Myocyte (in vitro differentiated cells): ENCODE results near the gene FBLL1. TPM values are rescaled to one million over a fixed set of nuclear protein-coding genes. Genes with fewer than 3 reads are reported as not detected.
"Not testable (repeated sequence)": the region's sequence is repeated elsewhere in the genome, so short reads cannot be mapped to it uniquely, and the experiment has no call there.

Experiments
- DNase-seq: peaks from one replicate; pipeline ENCODE4 v3.0.0-alpha.2; 2012; ENCODE audit warnings: low read depth
- polyA plus RNA-seq: library from polyadenylated mRNA; unstranded; fragments of >200 nt; gene quantifications from one replicate; pipeline ENCODE4 v1.2.1, GENCODE V29; 2012; ENCODE audit warnings: missing spikeins
- total RNA-seq: library from RNA; depleted of rRNA; stranded (reverse); fragments of >200 nt; gene quantifications from 2 replicates; pipeline ENCODE4 v1.2.3, GENCODE V29; 2014

The FBLL1 gene
- total RNA-seq: 1.0 and 1.4 TPM in 2 replicates
- 3.3 TPM for polyA plus RNA-seq

DNA sequence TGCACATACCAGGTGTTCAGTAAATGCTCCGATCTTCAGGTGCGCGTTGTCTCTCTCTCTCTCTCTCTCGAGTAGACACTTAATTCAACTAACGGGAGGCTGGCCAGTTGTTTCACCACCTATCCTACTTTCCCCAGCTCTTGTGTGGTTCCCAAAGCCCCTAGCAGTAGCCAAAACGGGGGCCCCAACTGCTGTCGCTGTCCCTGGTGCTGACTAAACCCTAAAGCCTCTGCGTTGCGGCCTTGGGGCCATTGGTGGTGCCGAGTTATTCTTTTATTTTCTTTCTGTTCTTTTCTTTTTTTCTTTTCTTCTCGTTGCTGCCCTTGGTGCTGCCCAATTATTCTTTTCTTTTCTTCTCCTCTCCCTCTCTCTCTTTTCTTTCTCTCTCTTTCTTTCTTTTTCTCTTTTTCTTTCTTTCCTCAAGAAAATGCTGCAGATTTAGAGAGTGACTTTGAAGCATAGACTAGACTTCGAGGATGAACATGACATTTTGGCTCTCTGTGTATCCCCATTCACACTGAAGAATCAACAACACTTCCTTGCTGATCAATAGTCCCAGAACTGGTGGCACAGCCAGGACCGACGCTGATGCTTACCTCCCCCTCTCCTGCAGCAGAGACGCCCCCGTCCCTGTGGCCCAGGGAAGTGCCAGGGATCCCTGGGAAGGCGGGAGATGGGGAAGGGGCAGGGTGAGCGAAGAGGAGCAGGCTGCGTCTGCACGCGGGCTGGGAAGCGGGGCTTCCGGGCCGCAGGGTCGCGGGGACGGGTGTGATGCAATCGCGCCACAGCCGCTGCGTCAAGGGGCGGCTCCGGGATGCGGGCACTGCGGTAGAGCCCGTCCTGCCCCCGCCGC, at the start of gene FBLL1:
Gene FBLL1 (plus strand): TSS at position 785 of the 853 bp plus-strand sequence. CDS start 200 bp downstream, outside the sequence.
- DNase-seq: peak; percentile 43

GRCh38 chr5:168480601-168481000, 48.5 kb upstream of the FBLL1 start:
- no peak for DNase-seq

- peak; percentile 12 for DNase-seq
Measured at GRCh38 chr5:168481330-168481788, 47.7 kb upstream of the FBLL1 start.

GRCh38 chr5:168482361-168482760, 46.7 kb upstream of the FBLL1 start:
- no peak for DNase-seq

- peak; percentile 94 for DNase-seq
Measured at GRCh38 chr5:168486136-168486879, 42.8 kb upstream of the FBLL1 start, which contains the start of gene RARS1. RARS1 (plus strand) TSS chr5:168486471; CDS start chr5:168486499, 28 bp downstream.

DNA sequence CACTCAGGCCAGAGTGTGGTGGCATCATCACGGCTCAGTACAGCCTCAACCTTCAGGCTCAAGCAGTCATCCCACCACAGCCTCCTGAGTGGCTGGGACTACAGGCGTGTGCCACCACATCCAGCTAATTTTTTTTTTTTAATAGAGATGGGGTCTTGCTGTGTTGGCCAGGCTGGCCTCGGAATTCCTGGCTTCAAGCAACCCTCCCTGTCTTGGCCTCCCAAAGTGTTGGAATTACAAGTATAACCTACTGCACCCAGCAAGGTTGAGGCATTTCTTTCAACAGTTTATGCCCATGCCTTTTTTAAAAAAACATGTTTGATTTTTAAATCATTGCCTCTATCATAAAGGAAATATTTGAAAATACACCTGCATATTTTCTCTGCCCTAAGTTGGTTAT, 40.0 kb upstream of the FBLL1 start:
- no peak for DNase-seq

DNA sequence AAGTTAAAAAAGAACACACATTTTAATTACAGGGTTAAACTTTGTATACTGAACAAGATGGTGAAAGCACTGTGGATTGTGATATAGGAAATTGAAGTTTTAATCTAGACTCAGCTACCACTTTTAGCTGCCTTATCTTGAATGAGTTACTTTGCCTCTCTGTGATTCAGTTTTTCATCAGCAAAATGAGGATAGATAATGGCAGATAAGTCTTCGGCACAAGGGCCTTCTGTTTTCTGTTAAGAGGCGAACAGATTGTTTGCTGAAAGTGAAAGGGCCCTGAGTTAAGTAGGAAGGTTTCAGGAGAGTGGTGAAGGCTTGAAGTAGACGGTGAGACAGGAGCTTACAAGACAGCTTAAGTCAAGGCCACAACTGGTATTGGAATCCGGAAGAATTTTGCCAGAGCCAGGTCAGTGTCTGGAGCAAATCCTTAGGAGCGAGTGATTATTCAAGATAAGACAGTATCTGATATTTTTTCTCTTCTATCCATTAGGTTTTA, 35.0 kb upstream of the FBLL1 start:
- DNase-seq: no peak

DNA sequence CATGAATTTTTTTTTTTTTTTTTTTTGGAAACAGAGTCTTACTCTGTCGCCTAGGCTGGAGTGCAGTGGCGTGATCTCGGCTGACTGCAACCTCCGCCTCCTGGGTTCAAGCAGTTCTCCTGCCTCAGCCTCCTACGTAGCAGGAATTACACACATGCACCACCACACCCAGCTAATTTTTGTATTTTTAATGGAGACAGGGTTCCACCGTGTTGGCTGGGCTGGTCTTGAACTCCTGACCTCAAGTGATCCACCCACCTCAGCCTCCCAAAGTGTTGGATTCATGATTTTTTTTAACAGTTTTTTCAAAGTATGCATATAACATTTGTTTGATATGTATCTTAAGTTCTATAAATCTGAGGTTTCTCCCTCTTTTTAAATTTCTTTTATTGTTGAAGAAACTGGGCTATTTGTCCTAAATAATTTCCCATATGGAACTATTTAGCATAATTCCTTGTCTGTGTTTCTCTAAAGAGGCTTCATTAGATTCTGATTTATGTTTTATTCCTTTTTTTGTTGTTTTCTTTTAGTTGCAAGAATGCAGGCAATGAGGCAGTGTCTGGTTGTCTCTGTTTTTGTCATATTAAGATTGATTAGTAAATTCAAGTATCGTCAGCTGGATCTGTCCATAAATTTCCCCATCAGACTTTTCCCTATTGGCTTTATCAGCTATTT, 26.4 kb upstream of the FBLL1 start:
- no peak for DNase-seq

DNA sequence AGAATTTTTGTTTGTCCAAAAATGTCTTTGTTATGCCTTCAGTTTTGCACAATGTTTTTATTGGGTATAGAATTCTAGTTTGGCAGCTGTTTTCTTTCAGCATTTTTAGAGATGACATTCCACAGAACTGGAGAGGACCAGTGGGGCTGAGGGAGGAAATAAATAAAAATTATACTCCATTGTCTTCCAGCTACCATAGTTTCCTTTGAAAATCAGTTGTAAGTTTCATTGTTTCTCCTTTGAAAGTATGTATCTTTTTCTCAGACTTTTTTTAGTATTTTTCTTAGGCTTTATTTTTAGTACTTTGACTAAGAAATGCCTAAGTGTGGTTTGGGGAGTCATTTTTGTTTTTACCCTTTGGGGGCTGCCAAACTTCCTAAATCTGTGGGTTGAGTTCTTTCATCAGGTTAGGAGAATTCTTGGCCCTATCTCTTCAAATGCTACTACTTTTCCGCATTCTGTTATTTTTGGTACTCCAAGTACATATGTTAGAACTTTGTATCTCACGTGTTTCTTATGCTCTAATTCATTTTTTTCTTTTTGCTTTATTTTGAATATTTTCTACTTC, 15.2 kb upstream of the FBLL1 start:
- DNase-seq: no peak

GRCh38 chr5:168525856-168526255, 3.2 kb upstream of the FBLL1 start:
- DNase-seq: no peak

GRCh38 chr5:168527756-168528295, 1.3 kb upstream of the FBLL1 start:
- DNase-seq: no peak

DNA sequence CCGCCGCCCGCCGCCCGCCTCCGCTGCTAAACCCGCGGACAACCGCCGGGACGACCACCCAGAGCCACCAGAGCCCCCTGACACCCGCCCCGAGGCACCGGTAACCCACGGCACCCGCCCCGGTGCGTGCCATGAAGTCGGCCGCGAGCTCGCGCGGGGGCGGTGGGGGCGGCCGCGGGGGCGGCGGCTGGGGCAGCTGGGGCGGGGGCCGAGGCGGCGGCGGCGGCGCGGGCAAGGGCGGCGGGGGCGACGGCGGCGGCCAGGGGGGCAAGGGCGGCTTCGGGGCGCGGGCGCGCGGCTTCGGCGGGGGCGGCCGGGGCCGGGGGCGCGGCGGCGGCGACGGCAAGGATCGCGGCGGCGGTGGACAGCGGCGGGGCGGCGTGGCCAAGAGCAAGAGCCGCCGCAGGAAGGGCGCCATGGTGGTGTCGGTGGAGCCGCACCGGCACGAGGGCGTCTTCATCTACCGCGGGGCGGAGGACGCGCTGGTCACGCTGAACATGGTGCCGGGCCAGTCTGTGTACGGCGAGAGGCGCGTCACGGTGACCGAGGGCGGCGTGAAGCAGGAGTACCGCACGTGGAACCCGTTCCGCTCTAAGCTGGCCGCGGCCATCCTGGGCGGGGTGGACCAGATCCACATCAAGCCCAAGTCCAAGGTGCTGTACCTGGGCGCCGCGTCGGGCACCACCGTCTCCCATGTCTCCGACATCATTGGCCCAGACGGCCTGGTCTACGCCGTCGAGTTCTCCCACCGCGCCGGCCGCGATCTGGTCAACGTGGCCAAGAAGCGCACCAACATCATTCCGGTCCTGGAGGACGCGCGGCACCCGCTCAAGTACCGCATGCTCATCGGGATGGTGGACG, 499 bp downstream of the FBLL1 start:
- no peak for DNase-seq

GRCh38 chr5:168530621-168531150, 1.6 kb downstream of the FBLL1 start:
- DNase-seq: no peak

GRCh38 chr5:168531191-168531590, 2.1 kb downstream of the FBLL1 start:
- no peak for DNase-seq

GRCh38 chr5:168531987-168532864, 3.1 kb downstream of the FBLL1 start:
- no peak for DNase-seq

DNA sequence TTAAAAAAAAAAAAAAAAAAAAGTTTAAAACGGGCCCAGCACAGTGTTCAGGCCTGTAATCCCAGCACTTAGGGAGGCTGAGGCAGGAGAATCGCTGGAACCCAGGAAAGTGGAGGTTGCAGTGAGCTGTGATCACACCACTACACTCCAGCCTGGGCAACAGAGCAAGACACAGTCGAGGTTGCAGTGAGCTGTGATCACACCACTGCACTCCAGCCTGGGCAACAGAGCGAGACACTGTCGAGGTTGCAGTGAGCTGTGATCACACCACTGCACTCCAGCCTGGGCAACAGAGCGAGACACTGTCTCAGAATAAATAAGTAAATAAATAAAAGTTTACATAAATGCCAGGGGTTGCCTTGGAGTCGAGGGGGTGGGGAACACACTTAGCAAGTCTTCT, 5.2 kb downstream of the FBLL1 start:
- DNase-seq: not testable (repeated sequence)

GRCh38 chr5:168537176-168537575, 8.1 kb downstream of the FBLL1 start:
- peak; percentile 23 for DNase-seq

DNA sequence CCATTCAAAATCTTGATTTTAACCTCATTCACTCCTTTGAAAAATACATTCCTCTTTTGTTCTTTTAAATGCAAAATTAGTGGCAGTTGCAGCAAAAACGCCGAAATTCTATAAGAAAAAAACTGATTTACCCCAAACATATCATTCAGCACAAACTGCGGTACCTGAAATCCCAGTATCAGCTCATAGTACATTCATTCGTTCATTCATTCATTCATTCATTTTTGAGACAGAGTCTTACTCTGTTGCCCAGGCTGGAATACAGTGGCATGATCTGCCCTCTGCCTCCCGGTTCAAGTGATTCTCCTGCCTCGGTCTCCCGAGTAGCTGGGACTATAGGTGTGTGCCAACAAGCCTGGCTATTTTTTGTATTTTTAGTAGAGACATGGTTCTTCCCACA, 20.4 kb downstream of the FBLL1 start:
- DNase-seq: no peak
